ENCODE data around the gene SHF.

The SHF gene

GRCh38 chr15:45121706-45122417 is 65.9 kb downstream of the SHF start:
- no peak for DNase-seq

DNA sequence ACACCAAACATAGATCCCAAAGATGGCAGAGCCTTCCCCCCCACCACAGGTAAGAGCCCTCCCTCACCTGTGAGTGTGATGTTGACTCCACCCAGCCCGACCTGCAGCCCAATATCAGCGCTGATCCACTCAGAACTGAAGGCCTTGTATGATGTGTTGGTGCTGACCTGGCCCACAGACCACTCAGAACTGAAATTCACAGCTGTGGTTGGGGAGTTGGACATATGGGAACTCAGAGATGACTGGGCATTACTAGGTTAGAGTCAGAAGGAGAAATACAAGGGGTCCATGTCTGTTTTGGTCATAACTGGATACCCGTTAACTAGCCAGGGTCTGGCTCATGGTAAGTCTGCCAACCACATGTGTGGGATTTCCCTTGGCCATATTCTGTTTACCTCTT is 66.7 kb downstream of the SHF start:
- DNase-seq: no peak

GRCh38 chr15:45120081-45120972 is 67.4 kb downstream of the SHF start:
- no peak for DNase-seq

DNA sequence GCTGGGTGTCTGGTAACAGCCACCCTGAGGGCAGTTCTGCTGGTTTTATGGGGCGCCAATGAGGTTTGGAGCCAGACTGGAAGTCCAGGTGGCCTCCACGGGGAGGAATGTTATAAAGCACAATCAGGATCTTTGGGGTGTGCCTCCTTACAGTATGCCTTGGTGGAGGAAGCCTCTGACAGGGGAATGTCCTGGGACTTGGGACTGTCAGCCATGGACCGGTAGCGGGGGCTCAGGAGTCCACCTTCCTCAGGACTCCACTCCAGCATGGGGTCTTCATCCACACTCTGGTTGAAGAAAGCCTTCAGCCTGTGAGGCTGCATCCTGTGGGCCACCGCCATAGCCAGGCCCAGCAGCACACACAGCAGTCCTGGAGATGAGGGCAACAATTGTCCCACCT is 68.8 kb downstream of the SHF start:
- no peak for DNase-seq

GRCh38 chr15:45118131-45118588 is 69.6 kb downstream of the SHF start:
- DNase-seq: peak; percentile 48

DNA sequence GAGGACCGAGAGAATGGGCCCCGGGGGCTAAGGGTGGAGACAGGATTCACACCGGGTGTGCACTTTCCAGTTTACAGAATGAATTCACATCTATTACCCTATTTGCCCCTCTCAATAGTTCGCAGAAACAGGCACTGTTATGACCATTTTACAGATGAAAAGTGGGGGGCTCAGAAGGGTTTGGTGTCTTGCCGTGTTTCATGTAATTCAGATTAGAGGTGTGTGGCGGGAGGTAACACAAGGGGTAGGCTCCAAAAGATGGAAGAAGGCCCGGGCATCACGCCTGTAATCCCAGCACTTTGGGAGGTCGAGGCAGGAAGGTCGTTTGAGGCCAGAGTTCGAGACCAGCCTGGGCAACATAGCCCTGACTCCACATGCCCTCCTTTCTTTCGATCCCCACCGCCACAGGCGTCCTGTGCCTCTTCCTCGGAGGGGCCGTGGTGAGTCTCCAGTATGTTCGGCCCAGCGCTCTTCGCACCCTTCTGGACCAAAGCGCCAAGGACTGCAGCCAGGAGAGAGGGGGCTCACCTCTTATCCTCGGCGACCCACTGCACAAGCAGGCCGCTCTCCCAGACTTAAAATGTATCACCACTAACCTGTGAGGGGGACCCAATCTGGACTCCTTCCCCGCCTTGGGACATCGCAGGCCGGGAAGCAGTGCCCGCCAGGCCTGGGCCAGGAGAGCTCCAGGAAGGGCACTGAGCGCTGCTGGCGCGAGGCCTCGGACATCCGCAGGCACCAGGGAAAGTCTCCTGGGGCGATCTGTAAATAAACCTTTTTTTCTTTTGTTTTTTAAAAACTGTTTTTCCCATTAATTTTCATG is 70.2 kb downstream of the SHF start:
- DNase-seq: no peak
